Measurements from ENCODE around the gene PLCG1. TPM values are rescaled to one million over a fixed set of nuclear protein-coding genes. Genes with fewer than 3 reads are reported as not detected.

The PLCG1 gene
- total and polyA plus RNA-seq, 2 of the 8 experiments (the other 6 are each of a cell fraction or from before 2014, with no cell fraction given), result 103 to 154 TPM

DNA sequence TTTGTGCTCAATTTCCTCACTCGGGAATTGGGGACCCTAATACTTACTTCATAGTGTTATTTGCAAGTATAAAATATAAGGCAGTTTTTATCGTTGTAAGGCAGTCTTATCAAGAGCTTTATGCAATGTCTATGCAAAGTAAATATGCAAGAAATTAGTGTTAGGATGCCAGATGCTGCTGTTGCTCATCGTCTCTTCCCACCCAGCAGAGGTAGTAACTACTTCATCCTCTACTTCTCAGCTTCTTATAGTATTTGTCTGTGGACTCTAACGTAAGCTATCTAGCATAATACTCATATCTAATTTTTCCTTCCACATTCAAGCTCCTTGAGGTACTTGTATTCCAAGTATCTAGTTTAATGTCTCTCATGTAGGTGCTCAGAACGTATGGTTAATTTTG, 11.6 kb downstream of the PLCG1 start:
- Histone ChIP-seq H3K27ac (ENCODE audit: low read depth, low read length) (no peak overlapping the region), H3K27me3 (replicated peaks in 1 of 4; ENCODE audit: control insufficient read depth in 3 of 4, extremely low read depth in 1 of 4, insufficient read depth in 3 of 4, low read length in 3 of 4) (no peaks in the 10 kb centered on the region), H3K56ac (replicated peaks; ENCODE audit: insufficient read length, low read depth, low read length) (no peak overlapping the region), H2BK20ac (ENCODE audit: low read length) (no peak overlapping the region), H3K23me2 (ENCODE audit: low read depth, low read length) (no peaks in the 10 kb centered on the region), H3K14ac (ENCODE audit: insufficient read length) (no peak overlapping the region), H3K4me3 (ENCODE audit: extremely low read depth in 1 of 4, insufficient read depth in 2 of 4, low read depth in 3 of 4, low read length in 4 of 4) (no peak overlapping the region), H2AFZ (ENCODE audit: low read length) (no peak overlapping the region), H3K18ac (ENCODE audit: extremely low read depth, low read length) (no peak overlapping the region), H3K23ac (ENCODE audit: insufficient read length) (no peak overlapping the region), H3K9me3 (ENCODE audit: insufficient read depth in 2 of 2, low read depth in 1 of 2, low read length in 1 of 2) (no peaks in the 10 kb centered on the region), H2AK5ac (ENCODE audit: low read depth, low read length) (no peak overlapping the region), H2BK12ac (ENCODE audit: low read depth, low read length) (no peak overlapping the region), H2BK5ac (ENCODE audit: low read depth, low read length) (no peak overlapping the region), H4K5ac (ENCODE audit: insufficient read length, low read depth, low read length) (no peak overlapping the region), H4K20me1 (replicated peaks in 1 of 2; ENCODE audit: control insufficient read depth in 1 of 2, insufficient read depth in 2 of 2, low read length in 2 of 2) (peaks cover 39 to 69% of the 10 kb centered on the region in 2 experiments), H3K36me3 (ENCODE audit: control insufficient read depth in 2 of 4, insufficient read depth in 4 of 4, low read length in 3 of 4) (peaks cover 0 to 2% (median 0%) of the 10 kb centered on the region in 4 experiments; a peak in 1 of 8 replicates), H3K9ac (replicated peaks in 1 of 4; ENCODE audit: extremely low read depth in 1 of 4, low read depth in 3 of 4, low read length in 3 of 4) (no peak overlapping the region), H3K4me2 (ENCODE audit: insufficient read depth in 1 of 2, low read depth in 2 of 2, low read length in 2 of 2) (no peak overlapping the region), H3K4ac (replicated peaks; ENCODE audit: insufficient read length, low read depth, low read length) (no peak overlapping the region), H2BK120ac (replicated peaks; ENCODE audit: low read depth, low read length) (no peak overlapping the region), H3K79me2 (ENCODE audit: control insufficient read depth in 1 of 2, insufficient read depth in 2 of 2, low read length in 2 of 2) (peaks cover 80 to 100% of the 10 kb centered on the region in 2 experiments), H2BK15ac (ENCODE audit: low read length) (no peak overlapping the region), H3K4me1 (replicated peaks in 1 of 4; ENCODE audit: control insufficient read depth in 3 of 4, insufficient read depth in 4 of 4, low read length in 3 of 4) (peaks cover 0 to 10% (median 5%) of the 10 kb centered on the region in 4 experiments; a peak in 3 of 7 replicates), H3K79me1 (ENCODE audit: low read depth, low read length) (peaks cover 52% of the 10 kb centered on the region), H4K8ac (ENCODE audit: extremely low read depth, insufficient read depth, low read length) (no peak overlapping the region), H4K91ac (replicated peaks; ENCODE audit: insufficient read length, low read length) (no peak overlapping the region)
- WGBS, 2 experiments (ENCODE audit: extremely low coverage in 1 of 2, insufficient coverage in 1 of 2, insufficient read length in 1 of 2, insufficient replicate concordance in 2 of 2, low coverage in 1 of 2, low lambda C conversion rate in 2 of 2, missing lambda C conversion rate in 1 of 2), result 91% methylated on average over 5 of the region's 5 CpGs; no CpG with 5 or more reads in 1 of the 2 experiments
- ChIA-PET POLR2A (ENCODE audit: partially characterized antibody) (interaction anchor here (1.3 kb wide), 2 partner anchors 11 to 262 kb away, joined by 3 to 7 read pairs; no protein-coding TSS in a partner anchor), CTCF (ENCODE audit: partially characterized antibody) (interaction anchor here (0.8 to 5.0 kb wide), 6 partner anchors 10 to 192 kb away, joined by 3 to 29 read pairs (median 5); partner anchors contain the start of gene LPIN3)
- DNase-seq (ENCODE audit: low read depth in 1 of 2, low spot score in 2 of 2), result no peak
- FAIRE-seq, result no peak
- TF ChIP-seq CREB1 (IDR thresholded peaks at IDR 0.05) (no peak), YY1 (IDR thresholded peaks at IDR 0.05; ENCODE audit: low read depth, low read length) (no peak), POU5F1 (IDR thresholded peaks at IDR 0.05; ENCODE audit: low read depth, low read length) (no peak), TAF1 (IDR thresholded peaks at IDR 0.05; ENCODE audit: low read depth, low read length) (no peak), HDAC6 (IDR thresholded peaks at IDR 0.05; ENCODE audit: low read depth, low read length) (no peak), TAF7 (optimal IDR thresholded peaks at IDR 0.05; ENCODE audit: borderline replicate concordance, low read depth, low read length) (no peak), GABPA (IDR thresholded peaks at IDR 0.05; ENCODE audit: borderline replicate concordance, insufficient read depth, low read length) (no peak), RAD21 (IDR thresholded peaks at IDR 0.05 in 1 of 2, conservative IDR thresholded peaks at IDR 0.05 in 1 of 2; ENCODE audit: low read depth in 2 of 2, low read length in 2 of 2) (no peak), BACH1 (IDR thresholded peaks at IDR 0.05; ENCODE audit: low read length) (no peak), SRF (IDR thresholded peaks at IDR 0.05; ENCODE audit: low read depth, low read length) (no peak)
- TF ChIP-seq, protein P1, sequence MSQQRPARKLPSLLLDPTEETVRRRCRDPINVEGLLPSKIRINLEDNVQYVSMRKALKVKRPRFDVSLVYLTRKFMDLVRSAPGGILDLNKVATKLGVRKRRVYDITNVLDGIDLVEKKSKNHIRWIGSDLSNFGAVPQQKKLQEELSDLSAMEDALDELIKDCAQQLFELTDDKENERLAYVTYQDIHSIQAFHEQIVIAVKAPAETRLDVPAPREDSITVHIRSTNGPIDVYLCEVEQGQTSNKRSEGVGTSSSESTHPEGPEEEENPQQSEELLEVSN (IDR thresholded peaks at IDR 0.05), result no peak
- TF ChIP-seq, protein P2, sequence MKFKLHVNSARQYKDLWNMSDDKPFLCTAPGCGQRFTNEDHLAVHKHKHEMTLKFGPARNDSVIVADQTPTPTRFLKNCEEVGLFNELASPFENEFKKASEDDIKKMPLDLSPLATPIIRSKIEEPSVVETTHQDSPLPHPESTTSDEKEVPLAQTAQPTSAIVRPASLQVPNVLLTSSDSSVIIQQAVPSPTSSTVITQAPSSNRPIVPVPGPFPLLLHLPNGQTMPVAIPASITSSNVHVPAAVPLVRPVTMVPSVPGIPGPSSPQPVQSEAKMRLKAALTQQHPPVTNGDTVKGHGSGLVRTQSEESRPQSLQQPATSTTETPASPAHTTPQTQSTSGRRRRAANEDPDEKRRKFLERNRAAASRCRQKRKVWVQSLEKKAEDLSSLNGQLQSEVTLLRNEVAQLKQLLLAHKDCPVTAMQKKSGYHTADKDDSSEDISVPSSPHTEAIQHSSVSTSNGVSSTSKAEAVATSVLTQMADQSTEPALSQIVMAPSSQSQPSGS (IDR thresholded peaks at IDR 0.05; ENCODE audit: low read length), result no peak
